Measurements from ENCODE around the gene FBXO24. TPM values are rescaled to one million over a fixed set of nuclear protein-coding genes. Genes with fewer than 3 reads are reported as not detected.
"Not testable (repeated sequence)": the region's sequence is repeated elsewhere in the genome, so short reads cannot be mapped to it uniquely, and the experiment has no call there.

FBXO24 gene
- total RNA-seq, 2 experiments from 2014 or later: 0.37 to 0.45 TPM

- POLR2A ChIA-PET: no interaction called here
- CTCF ChIA-PET: interaction anchor here (1.4 to 12.0 kb wide), 4 partner anchors 16 to 144 kb away, joined by 4 to 213 read pairs (median 52); partner anchors contain the start of genes FBXO24 and LRCH4
- peaks cover 35% of the 10 kb centered on the region for H3K36me3 Mint-ChIP-seq (ENCODE audit: low read depth)
- DNase-seq (no peak), ATAC-seq (no peak)
- H3K4me3 Mint-ChIP-seq: no peak overlapping the region
- H3K9me3 Mint-ChIP-seq (ENCODE audit: insufficient read depth): no peaks in the 10 kb centered on the region
- H3K27me3 Mint-ChIP-seq (ENCODE audit: low read depth): no peaks in the 10 kb centered on the region
- no peak overlapping the region for H3K27ac Mint-ChIP-seq
- peaks cover 21% of the 10 kb centered on the region for H3K4me1 Mint-ChIP-seq (ENCODE audit: low read depth)
Observed at GRCh38 chr7:100561491-100562194, 24.5 kb upstream of the FBXO24 start.

DNA sequence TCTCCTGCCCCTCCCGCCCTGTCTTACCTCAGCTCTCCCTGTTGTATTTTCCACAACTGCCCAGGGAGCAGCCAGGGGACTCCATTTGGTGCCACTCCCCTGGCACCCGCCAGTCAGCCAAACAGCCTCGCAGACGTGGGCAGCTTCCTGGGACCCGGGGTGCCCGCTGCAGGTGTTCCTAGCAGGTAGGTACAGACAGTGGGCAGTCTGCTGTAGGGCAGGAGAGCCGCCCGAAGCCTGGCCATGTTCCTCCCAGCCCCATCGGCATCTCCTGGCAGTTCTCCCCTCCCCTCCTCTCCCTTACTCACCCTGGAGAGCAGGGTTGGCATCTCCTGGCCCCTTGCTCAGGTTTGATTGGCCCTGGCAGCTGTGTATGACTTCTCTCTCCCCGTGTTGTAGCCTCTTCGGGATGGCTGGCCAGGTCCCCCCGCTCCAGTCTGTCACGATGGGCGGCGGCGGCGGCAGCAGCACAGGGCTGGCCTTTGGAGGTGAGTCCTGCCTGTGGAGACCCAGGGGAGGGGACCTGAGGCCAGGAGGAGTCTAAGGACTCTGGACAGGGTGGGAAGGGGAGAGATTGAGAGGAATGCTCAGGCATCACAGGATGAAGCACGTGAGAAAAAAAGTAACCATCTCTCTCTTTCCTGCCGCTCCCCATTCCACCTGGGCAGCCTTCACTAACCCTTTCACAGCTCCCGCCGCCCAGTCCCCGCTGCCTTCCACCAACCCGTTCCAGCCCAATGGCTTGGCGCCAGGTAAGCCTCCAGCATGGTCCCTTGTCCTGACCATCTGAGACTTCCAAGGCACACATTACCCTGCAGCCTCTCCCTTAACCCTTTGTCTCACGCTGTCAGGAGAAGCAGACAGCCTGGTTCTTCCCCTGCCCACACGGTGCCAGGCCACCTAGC, 23.7 kb upstream of the FBXO24 start:
- CTCF ChIA-PET: interaction anchor here (1.3 to 12.0 kb wide), 3 partner anchors 17 to 99 kb away, joined by 3 to 213 read pairs (median 57); partner anchors contain the start of genes FBXO24 and LRCH4
- ATAC-seq (no peak), DNase-seq (no peak)
- Mint-ChIP-seq H3K4me1 (ENCODE audit: low read depth) (peaks cover 28% of the 10 kb centered on the region), H3K27ac (no peak overlapping the region), H3K27me3 (ENCODE audit: low read depth) (no peaks in the 10 kb centered on the region), H3K9me3 (ENCODE audit: insufficient read depth) (no peaks in the 10 kb centered on the region), H3K36me3 (ENCODE audit: low read depth) (peaks cover 31% of the 10 kb centered on the region), H3K4me3 (no peak overlapping the region)
- POLR2A ChIA-PET: interaction anchor here (1.4 kb wide), 1 partner anchor 24 kb away, joined by 3 read pairs; the partner anchor contains the start of gene AGFG2

DNA sequence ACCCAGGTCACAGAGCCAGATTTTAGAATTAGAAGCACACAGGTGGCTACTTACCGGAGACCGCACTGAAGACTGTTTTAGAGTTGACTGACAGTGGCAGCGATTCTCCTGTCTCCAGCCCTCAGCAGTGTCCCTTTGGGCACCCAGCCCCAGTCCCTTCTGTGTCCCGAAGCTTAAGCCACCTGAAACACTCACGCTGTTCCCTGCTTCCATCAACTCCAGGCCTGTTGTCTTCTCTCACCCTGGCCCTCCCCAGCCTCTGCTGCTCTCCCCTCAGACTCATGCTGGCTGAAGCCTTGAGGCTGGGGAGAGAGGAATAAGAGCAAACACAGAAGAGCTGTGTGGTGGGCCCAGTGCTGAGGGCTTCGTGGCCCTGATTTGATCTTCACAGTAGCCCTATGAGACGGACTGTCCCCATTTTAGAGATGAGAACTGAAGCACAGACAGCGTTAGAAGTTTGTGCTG, 23.0 kb upstream of the FBXO24 start:
- Mint-ChIP-seq H3K4me1 (ENCODE audit: low read depth) (peaks cover 35% of the 10 kb centered on the region), H3K36me3 (ENCODE audit: low read depth) (peaks cover 29% of the 10 kb centered on the region), H3K27ac (no peak overlapping the region), H3K27me3 (ENCODE audit: low read depth) (no peaks in the 10 kb centered on the region), H3K4me3 (no peak overlapping the region), H3K9me3 (ENCODE audit: insufficient read depth) (no peaks in the 10 kb centered on the region)
- ChIA-PET CTCF (interaction anchor here (0.9 to 12.0 kb wide), 12 partner anchors 9 to 143 kb away, joined by 3 to 213 read pairs (median 6); partner anchors contain the start of genes FBXO24, LRCH4, MOSPD3 and POP7), POLR2A (interaction anchor here (1.4 kb wide), 1 partner anchor 24 kb away, joined by 3 read pairs; the partner anchor contains the start of gene AGFG2)
- ATAC-seq: no peak
- no peak for DNase-seq

- no peak overlapping the region for H3K4me3 Mint-ChIP-seq
- peak overlapping the region; percentile 65 for H3K27ac Mint-ChIP-seq
- peaks cover 42% of the 10 kb centered on the region for H3K4me1 Mint-ChIP-seq (ENCODE audit: low read depth)
- CTCF ChIA-PET: interaction anchor here (0.8 to 12.0 kb wide), 21 partner anchors 8 to 376 kb away, joined by 3 to 213 read pairs (median 5); partner anchors contain the start of genes FBXO24, LRCH4, MOSPD3 and POP7
- DNase-seq (peak; percentile 89), ATAC-seq (peak; percentile 67)
- POLR2A ChIA-PET: interaction anchor here (1.8 kb wide), 1 partner anchor 21 kb away, joined by 5 read pairs; no protein-coding TSS in a partner anchor
- H3K27me3 Mint-ChIP-seq (ENCODE audit: low read depth): no peaks in the 10 kb centered on the region
- H3K9me3 Mint-ChIP-seq (ENCODE audit: insufficient read depth): no peaks in the 10 kb centered on the region
- H3K36me3 Mint-ChIP-seq (ENCODE audit: low read depth): peaks cover 25% of the 10 kb centered on the region
Observed at GRCh38 chr7:100563809-100564400, 22.2 kb upstream of the FBXO24 start.

DNA sequence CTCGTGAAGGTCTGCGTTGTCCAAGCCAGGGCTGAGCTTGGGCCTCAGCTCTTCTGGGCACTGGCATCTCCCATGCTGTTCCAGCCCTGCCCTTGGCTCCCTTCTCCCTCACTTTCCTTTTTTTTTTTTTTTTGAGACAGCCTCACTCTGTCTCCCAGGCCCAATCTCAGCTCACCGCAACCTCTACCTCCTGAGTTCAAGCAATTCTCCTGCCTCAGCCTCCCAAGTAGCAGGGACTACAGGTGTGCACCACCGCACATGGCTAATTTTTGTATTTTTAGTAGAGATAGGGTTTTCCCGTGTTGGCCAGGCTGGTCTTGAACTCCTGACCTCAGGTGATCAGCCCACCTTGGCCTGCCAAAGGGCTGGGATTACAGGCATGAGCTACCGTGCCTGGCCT, 21.7 kb upstream of the FBXO24 start:
- POLR2A ChIA-PET: interaction anchor here (1.8 kb wide), 1 partner anchor 21 kb away, joined by 5 read pairs; no protein-coding TSS in a partner anchor
- not testable (repeated sequence) for ATAC-seq; H3K9me3 Mint-ChIP-seq (ENCODE audit: insufficient read depth)

GRCh38 chr7:100565133-100565571, 21.0 kb upstream of the FBXO24 start:
- Mint-ChIP-seq H3K9me3 (ENCODE audit: insufficient read depth) (no peaks in the 10 kb centered on the region), H3K36me3 (ENCODE audit: low read depth) (peaks cover 20% of the 10 kb centered on the region), H3K27ac (no peak overlapping the region), H3K27me3 (ENCODE audit: low read depth) (no peaks in the 10 kb centered on the region), H3K4me3 (no peak overlapping the region), H3K4me1 (ENCODE audit: low read depth) (peaks cover 48% of the 10 kb centered on the region)
- ChIA-PET POLR2A (interaction anchor here (0.7 to 2.0 kb wide), 5 partner anchors 15 to 87 kb away, joined by 3 to 8 read pairs (median 3); partner anchors contain the start of gene FBXO24), CTCF (interaction anchor here (0.7 to 12.0 kb wide), 12 partner anchors 9 to 102 kb away, joined by 3 to 213 read pairs (median 4); partner anchors contain the start of genes FBXO24, LRCH4 and MOSPD3)
- DNase-seq (no peak), ATAC-seq (no peak)

More for the DNA sequence above, 21.7 kb upstream of the FBXO24 start:
- H3K27ac Mint-ChIP-seq: peak overlapping the region; percentile 43
- H3K4me1 Mint-ChIP-seq (ENCODE audit: low read depth): peaks cover 43% of the 10 kb centered on the region
- CTCF ChIA-PET: interaction anchor here (0.8 to 12.0 kb wide), 20 partner anchors 8 to 376 kb away, joined by 3 to 213 read pairs (median 5); partner anchors contain the start of genes FBXO24, LRCH4, MOSPD3 and POP7
- H3K4me3 Mint-ChIP-seq; H3K27me3 Mint-ChIP-seq (ENCODE audit: low read depth); DNase-seq: not testable (repeated sequence)
- peaks cover 22% of the 10 kb centered on the region for H3K36me3 Mint-ChIP-seq (ENCODE audit: low read depth)

- H3K36me3 Mint-ChIP-seq (ENCODE audit: low read depth): peaks cover 20% of the 10 kb centered on the region
- POLR2A ChIA-PET: interaction anchor here (0.7 to 2.0 kb wide), 4 partner anchors 16 to 88 kb away, joined by 3 to 8 read pairs (median 3); partner anchors contain the start of gene FBXO24
Observed at GRCh38 chr7:100566018-100566531, 20.1 kb upstream of the FBXO24 start.

DNA sequence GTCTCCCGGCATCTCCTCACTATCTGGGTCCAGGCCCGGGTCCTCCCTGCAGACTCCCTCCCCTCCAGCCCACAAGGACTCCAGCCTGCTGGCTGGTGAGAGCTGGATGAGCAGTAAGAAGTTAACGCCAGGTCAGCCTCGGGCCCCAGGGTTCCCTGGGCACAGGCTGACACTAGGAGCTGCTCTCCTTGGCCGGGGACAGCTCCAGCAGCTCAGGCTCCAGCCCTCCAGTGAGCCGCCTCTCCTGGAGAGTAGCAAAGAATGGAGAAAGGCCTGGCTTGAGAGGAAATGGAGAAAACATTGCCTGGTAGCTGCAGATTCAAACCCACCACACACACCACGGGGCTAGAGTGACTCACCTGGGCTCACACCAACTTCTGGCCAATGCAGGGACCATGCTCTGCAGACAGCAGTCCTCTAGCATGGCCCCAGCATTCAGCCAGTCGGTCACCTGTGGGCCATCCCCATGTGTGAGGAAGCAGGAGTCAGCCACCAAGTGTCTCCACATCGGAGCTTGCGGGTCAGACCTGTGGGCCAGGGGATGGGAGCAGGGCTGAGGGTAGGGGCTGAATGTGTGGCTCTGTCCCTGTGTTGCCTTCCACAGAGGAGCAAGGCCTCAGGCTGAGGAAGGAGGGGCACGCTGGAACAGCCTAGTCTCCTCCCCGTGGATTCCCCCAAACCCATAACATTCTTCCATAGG, 18.9 kb upstream of the FBXO24 start:
- ChIA-PET CTCF (interaction anchor here (1.3 to 5.6 kb wide), 2 partner anchors 20 to 124 kb away, joined by 4 to 57 read pairs; partner anchors contain the start of genes FBXO24 and LRCH4), POLR2A (interaction anchor here (0.6 to 2.0 kb wide), 2 partner anchors 20 to 113 kb away, joined by 5 to 8 read pairs; partner anchors contain the start of gene FBXO24)
- Mint-ChIP-seq H3K36me3 (ENCODE audit: low read depth) (peaks cover 26% of the 10 kb centered on the region), H3K27me3 (ENCODE audit: low read depth) (no peaks in the 10 kb centered on the region), H3K4me3 (no peak overlapping the region), H3K9me3 (ENCODE audit: insufficient read depth) (no peaks in the 10 kb centered on the region), H3K4me1 (ENCODE audit: low read depth) (peaks cover 66% of the 10 kb centered on the region), H3K27ac (peak overlapping the region; percentile 80)
- no peak for DNase-seq
- ATAC-seq: no peak

More at GRCh38 chr7:100566018-100566531, 20.1 kb upstream of the FBXO24 start:
- H3K27me3 Mint-ChIP-seq (ENCODE audit: low read depth): no peaks in the 10 kb centered on the region
- CTCF ChIA-PET: interaction anchor here (0.7 to 12.0 kb wide), 7 partner anchors 11 to 125 kb away, joined by 3 to 213 read pairs (median 7); partner anchors contain the start of genes FBXO24 and LRCH4
- peak overlapping the region; percentile 62 for H3K27ac Mint-ChIP-seq
- peaks cover 56% of the 10 kb centered on the region for H3K4me1 Mint-ChIP-seq (ENCODE audit: low read depth)
- H3K9me3 Mint-ChIP-seq (ENCODE audit: insufficient read depth): no peaks in the 10 kb centered on the region
- DNase-seq (no peak), ATAC-seq (no peak)
- no peak overlapping the region for H3K4me3 Mint-ChIP-seq

DNA sequence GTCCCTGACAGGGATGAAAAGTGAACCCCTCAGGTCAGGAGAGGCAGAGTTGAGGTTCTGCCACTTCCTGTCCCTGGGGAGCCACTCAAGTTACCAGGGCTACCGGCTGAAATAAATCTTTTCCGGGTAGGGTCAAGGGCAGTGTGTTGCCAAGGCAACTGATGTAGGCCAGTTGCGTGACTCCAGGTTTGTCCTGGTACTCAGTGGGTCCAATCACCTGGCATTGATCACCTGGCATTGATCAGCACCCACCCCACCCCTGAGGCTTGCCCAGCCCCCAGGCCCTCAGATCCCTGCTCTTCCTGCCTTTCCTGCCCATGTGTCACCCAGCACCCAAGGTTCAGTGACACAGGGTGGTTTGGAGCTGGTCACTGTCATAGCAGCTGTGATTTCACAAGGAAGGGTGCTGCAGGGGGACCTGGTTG, 18.4 kb upstream of the FBXO24 start:
- Mint-ChIP-seq H3K4me3 (no peak overlapping the region), H3K27me3 (ENCODE audit: low read depth) (no peaks in the 10 kb centered on the region), H3K36me3 (ENCODE audit: low read depth) (peaks cover 25% of the 10 kb centered on the region), H3K4me1 (ENCODE audit: low read depth) (peaks cover 66% of the 10 kb centered on the region), H3K9me3 (ENCODE audit: insufficient read depth) (no peaks in the 10 kb centered on the region), H3K27ac (peak overlapping the region; percentile 80)
- CTCF ChIA-PET: interaction anchor here (1.1 kb wide), 1 partner anchor 21 kb away, joined by 3 read pairs; no protein-coding TSS in a partner anchor
- POLR2A ChIA-PET: no interaction called here
- DNase-seq: peak; percentile 32
- ATAC-seq: no peak

Measured in activated CD8-positive, alpha-beta T cell treated with anti-CD3 and anti-CD28 coated beads, Interleukin-2, amount 10 ng/mL, durations not matched to agents 7 days and 5 days (primary cell).